H1 (cell line): Measurements from ENCODE around the gene IGSF9. TPM values are rescaled to one million over a fixed set of nuclear protein-coding genes. Genes with fewer than 3 reads are reported as not detected.

Experiments used
- CTCF ChIA-PET: fragments of 300-600 bp; sonication (Branson Sonifier 250); formaldehyde crosslinking; loops from one replicate; lab custom pipeline; 2021; ENCODE audit not compliant: partially characterized antibody; lab: Charles Lee
- POLR2A ChIA-PET: fragments of 300-600 bp; sonication (Branson Sonifier 250); formaldehyde crosslinking; loops from one replicate; lab custom pipeline; 2021; ENCODE audit warnings: inconsistent platforms; ENCODE audit not compliant: partially characterized antibody; lab: Charles Lee
- DNase-seq, 2 experiments: peaks; one replicate each; pipeline versions ENCODE4 v3.0.0 to v3.0.0-alpha.2; 2010 to 2022; ENCODE audit warnings: low spot score in 2 of 2, low read depth in 1 of 2, mixed read lengths in 1 of 2
- FAIRE-seq: peaks from 2 replicates; lab custom pipeline; 2011; peaks lifted over from hg19 to GRCh38; lab: Jason Lieb, UNC
- H2AFZ ChIP-seq: 2 replicates; pipeline ENCODE4 v1.8.1; 2012; ENCODE audit warnings: low read length, inconsistent platforms
- H2AK5ac ChIP-seq: 2 replicates; pipeline ENCODE4 v1.6.1; 2013; ENCODE audit warnings: low read depth, low read length
- H2BK120ac ChIP-seq: replicated peaks from 2 replicates; pipeline ENCODE3; 2013; ENCODE audit warnings: low read depth, low read length, inconsistent platforms
- H2BK12ac ChIP-seq: 2 replicates; pipeline ENCODE4 v1.6.1; 2013; ENCODE audit warnings: low read depth, low read length
- H2BK15ac ChIP-seq: 2 replicates; pipeline ENCODE4 v1.6.1; 2013; ENCODE audit warnings: low read length
- H2BK20ac ChIP-seq: 2 replicates; pipeline ENCODE4 v1.6.1; 2013; ENCODE audit warnings: low read length
- H2BK5ac ChIP-seq: 2 replicates; pipeline ENCODE4 v1.6.1; 2013; ENCODE audit warnings: low read depth, low read length
- H3K14ac ChIP-seq: 2 replicates; pipeline ENCODE4 v1.6.1; 2013; ENCODE audit warnings: inconsistent platforms; ENCODE audit not compliant: insufficient read length
- H3K18ac ChIP-seq: 2 replicates; pipeline ENCODE4 v1.6.1; 2013; ENCODE audit warnings: low read length; ENCODE audit errors: extremely low read depth
- H3K23ac ChIP-seq: 2 replicates; pipeline ENCODE4 v1.6.1; 2013; ENCODE audit warnings: inconsistent platforms; ENCODE audit not compliant: insufficient read length
- H3K23me2 ChIP-seq: 2 replicates; pipeline ENCODE4 v1.6.1; 2013; ENCODE audit warnings: low read depth, low read length
- H3K27ac ChIP-seq: 2 replicates; pipeline ENCODE4 v1.6.1; 2011; ENCODE audit warnings: low read depth, low read length, inconsistent platforms
- H3K27me3 ChIP-seq, 4 experiments: replicated peaks in 1 of 4; 1 replicate in 1 of 4; 2 replicates in 3 of 4; pipeline versions ENCODE4 v1.6.1 to v1.8.1; 2011 to 2013; ENCODE audit warnings: low read length in 3 of 4, mild to moderate bottlenecking in 3 of 4, inconsistent platforms in 2 of 4, mixed read lengths in 2 of 4, moderate library complexity in 1 of 4; ENCODE audit not compliant: control insufficient read depth in 3 of 4, insufficient read depth in 3 of 4; ENCODE audit errors: extremely low read depth in 1 of 4
- H3K36me3 ChIP-seq, 4 experiments: 2 replicates each; pipeline versions ENCODE4 v1.6.1 to v1.8.1; 2011 to 2013; ENCODE audit warnings: mild to moderate bottlenecking in 4 of 4, low read length in 3 of 4, moderate library complexity in 2 of 4, control low read depth in 1 of 4, inconsistent platforms in 1 of 4; ENCODE audit not compliant: insufficient read depth in 4 of 4, control insufficient read depth in 2 of 4
- H3K4ac ChIP-seq: replicated peaks from 2 replicates; pipeline ENCODE3; 2013; ENCODE audit warnings: low read length, low read depth, mixed read lengths, inconsistent platforms; ENCODE audit not compliant: insufficient read length
- H3K4me1 ChIP-seq, 4 experiments: replicated peaks in 1 of 4; 1 replicate in 1 of 4; 2 replicates in 3 of 4; pipeline versions ENCODE4 v1.6.1 to v1.8.1; 2011 to 2013; ENCODE audit warnings: low read length in 3 of 4, inconsistent platforms in 2 of 4, mixed read lengths in 1 of 4; ENCODE audit not compliant: insufficient read depth in 4 of 4, control insufficient read depth in 3 of 4
- H3K4me2 ChIP-seq, 2 experiments: 2 replicates each; pipeline versions ENCODE4 v1.6.1 to v1.8.1; 2011 to 2013; ENCODE audit warnings: low read depth in 2 of 2, low read length in 2 of 2, control low read depth in 1 of 2, inconsistent platforms in 1 of 2, mild to moderate bottlenecking in 1 of 2; ENCODE audit not compliant: insufficient read depth in 1 of 2
- H3K4me3 ChIP-seq, 4 experiments: fragments of 200-600, 300-600 bp in 1 of 4; sonication (generic), shearing (Covaris generic), sonication (Bioruptor Twin) in 1 of 4; 2 replicates each; pipeline versions ENCODE4 v1.5.1 to v1.8.1; 2011 to 2016; ENCODE audit warnings: low read length in 4 of 4, low read depth in 3 of 4, control low read depth in 2 of 4, inconsistent platforms in 2 of 4, mild to moderate bottlenecking in 2 of 4, mixed read lengths in 1 of 4, moderate library complexity in 1 of 4; ENCODE audit not compliant: insufficient read depth in 2 of 4; ENCODE audit errors: extremely low read depth in 1 of 4
- H3K56ac ChIP-seq: replicated peaks from 2 replicates; pipeline ENCODE3; 2013; ENCODE audit warnings: low read depth, mild to moderate bottlenecking, mixed read lengths, low read length, inconsistent platforms; ENCODE audit not compliant: insufficient read length
- H3K79me1 ChIP-seq: 2 replicates; pipeline ENCODE4 v1.6.1; 2013; ENCODE audit warnings: low read depth, low read length, control low read depth
- H3K79me2 ChIP-seq, 2 experiments: 2 replicates each; pipeline versions ENCODE4 v1.6.1 to v1.8.1; 2012 to 2013; ENCODE audit warnings: low read length in 2 of 2, mild to moderate bottlenecking in 2 of 2, inconsistent platforms in 1 of 2; ENCODE audit not compliant: insufficient read depth in 2 of 2, control insufficient read depth in 1 of 2
- H3K9ac ChIP-seq, 4 experiments: replicated peaks in 1 of 4; 1 replicate in 1 of 4; 2 replicates in 3 of 4; pipeline versions ENCODE4 v1.6.1 to v1.8.1; 2011 to 2013; ENCODE audit warnings: low read depth in 3 of 4, low read length in 3 of 4, control low read depth in 2 of 4, mild to moderate bottlenecking in 2 of 4, moderate library complexity in 2 of 4, inconsistent platforms in 1 of 4; ENCODE audit errors: extremely low read depth in 1 of 4
- H3K9me3 ChIP-seq, 2 experiments: 2 replicates each; pipeline versions ENCODE4 v1.6.1 to v1.8.1; 2012 to 2013; ENCODE audit warnings: mild to moderate bottlenecking in 2 of 2, moderate library complexity in 2 of 2, control low read depth in 1 of 2, inconsistent platforms in 1 of 2, low read depth in 1 of 2, low read length in 1 of 2, mixed read lengths in 1 of 2; ENCODE audit not compliant: insufficient read depth in 2 of 2
- H4K20me1 ChIP-seq, 2 experiments: replicated peaks in 1 of 2; 2 replicates each; pipeline versions ENCODE3 to v1.8.1; 2011 to 2013; ENCODE audit warnings: inconsistent platforms in 2 of 2, low read length in 2 of 2, mild to moderate bottlenecking in 1 of 2; ENCODE audit not compliant: insufficient read depth in 2 of 2, control insufficient read depth in 1 of 2
- H4K5ac ChIP-seq: 2 replicates; pipeline ENCODE4 v1.6.1; 2013; ENCODE audit warnings: low read length, low read depth, mixed read lengths, inconsistent platforms; ENCODE audit not compliant: insufficient read length
- H4K8ac ChIP-seq: 2 replicates; pipeline ENCODE4 v1.8.0; 2013; ENCODE audit warnings: mild to moderate bottlenecking, moderate library complexity, low read length, inconsistent platforms; ENCODE audit not compliant: insufficient read depth; ENCODE audit errors: extremely low read depth
- H4K91ac ChIP-seq: replicated peaks from 2 replicates; pipeline ENCODE3; 2013; ENCODE audit warnings: low read length, mixed read lengths, inconsistent platforms; ENCODE audit not compliant: insufficient read length
- BCL11A ChIP-seq, 2 experiments: IDR thresholded peaks; one replicate each; pipeline ENCODE4 v1.6.1; 2011; ENCODE audit warnings: low read depth in 2 of 2, low read length in 2 of 2, mild to moderate bottlenecking in 2 of 2
- BRCA1 ChIP-seq: IDR thresholded peaks from 2 replicates; pipeline ENCODE4 v1.6.1; 2012; ENCODE audit warnings: low read depth, low read length, improper control_type of control experiment
- CTBP2 ChIP-seq: IDR thresholded peaks from 2 replicates; pipeline ENCODE4 v1.7.0; 2011; ENCODE audit warnings: borderline replicate concordance, mild to moderate bottlenecking, moderate library complexity, mixed read lengths, low read length; ENCODE audit not compliant: insufficient read depth, insufficient read length
- HDAC6 ChIP-seq: IDR thresholded peaks from one replicate; pipeline ENCODE4 v1.7.1; 2012; ENCODE audit warnings: low read depth, mild to moderate bottlenecking, inconsistent platforms, low read length, moderate library complexity
- KDM4A ChIP-seq: IDR thresholded peaks from one replicate; pipeline ENCODE4 v1.7.1; 2012; ENCODE audit warnings: low read depth, mild to moderate bottlenecking, moderate library complexity, low read length, inconsistent platforms; ENCODE audit not compliant: severe bottlenecking
- POU5F1 ChIP-seq: IDR thresholded peaks from 2 replicates; pipeline ENCODE4 v1.6.1; 2011; ENCODE audit warnings: low read depth, mild to moderate bottlenecking, low read length, moderate library complexity
- RNF2 ChIP-seq: fragments of 200-900, 300-1000 bp; sonication (generic); IDR thresholded peaks from 2 replicates; pipeline ENCODE4 v1.7.1; 2016; ENCODE audit warnings: borderline replicate concordance, low read depth, mild to moderate bottlenecking, antibody characterized with exemption, low read length; ENCODE audit not compliant: poor library complexity, severe bottlenecking; ENCODE audit errors: missing control alignments
- SIRT6 ChIP-seq: IDR thresholded peaks from one replicate; pipeline ENCODE4 v1.7.1; 2012; ENCODE audit warnings: low read length, inconsistent platforms
- YY1 ChIP-seq: IDR thresholded peaks from 2 replicates; pipeline ENCODE4 v1.6.1; 2011; ENCODE audit warnings: low read depth, mild to moderate bottlenecking, low read length
- WGBS, 2 experiments: shearing (Covaris generic) in 1 of 2; methylation state at CpG; one replicate each; pipeline versions ENCODE4 v1.1.6 to v1.1.7; 2013 to 2015; ENCODE audit warnings: low lambda C conversion rate in 2 of 2, mixed read lengths in 2 of 2, inconsistent platforms in 1 of 2, low coverage in 1 of 2, missing lambda C conversion rate in 1 of 2; ENCODE audit not compliant: insufficient replicate concordance in 2 of 2, insufficient coverage in 1 of 2, insufficient read length in 1 of 2; ENCODE audit errors: extremely low coverage in 1 of 2, missing lambda C conversion rate in 1 of 2; 5-methylcytosine and 5-hydroxymethylcytosine counted together
- polyA plus RNA-seq, 7 experiments: library from polyadenylated mRNA; depleted of rRNA in 3 of 7; stranded (reverse) in 5 of 7; unstranded in 2 of 7; fragments of >200 nt in 5 of 7; fragments of 200-250 nt in 2 of 7; gene quantifications; 1 replicate in 5 of 7; 2 replicates in 1 of 7; 4 replicates in 1 of 7; pipeline versions ENCODE4 v1.2.1 to v1.2.3, GENCODE V29; 2011 to 2013; ENCODE audit warnings: missing spikeins in 2 of 7, mixed read lengths in 2 of 7
- total RNA-seq: library from RNA; stranded (reverse); fragmentation: NEBNext Ultra II Directional; extraction: Animal tissue kit (Norgen Biotek cat#: 25700); gene quantifications from 2 replicates; pipeline ENCODE4 v1.2.1, GENCODE V29; 2021

The IGSF9 gene
- total and polyA plus RNA-seq, 2 of the 8 experiments (the other 6 are each of a cell fraction or from before 2014, with no cell fraction given), result 10.9 to 28.1 TPM

GRCh38 chr1:159982280-159982679 lies 36.9 kb upstream of the IGSF9 start:
- CTCF ChIA-PET, result interaction anchor here (0.7 to 3.4 kb wide), 3 partner anchors 25 to 96 kb away, joined by 3 to 20 read pairs (median 3); no protein-coding TSS in a partner anchor
- 76 to 100% methylated on average over 1 to 6 of the region's 6 CpGs for WGBS, 2 experiments

More at GRCh38 chr1:159982280-159982679, 36.9 kb upstream of the IGSF9 start:
- Histone ChIP-seq H3K9ac (no peak overlapping the region), H3K79me1 (no peaks in the 10 kb centered on the region), H2BK12ac (no peak overlapping the region), H3K79me2 (no peaks in the 10 kb centered on the region), H2AFZ (no peak overlapping the region), H4K91ac (no peak overlapping the region), H2BK20ac (no peak overlapping the region), H3K27ac (no peak overlapping the region), H3K4ac (no peak overlapping the region), H3K18ac (no peak overlapping the region), H3K56ac (no peak overlapping the region), H2AK5ac (no peak overlapping the region), H2BK120ac (no peak overlapping the region), H3K23ac (no peak overlapping the region), H3K4me1 (0 out of 7 replicates have a peak, but pooled peaks cover 0 to 2% (median 0%) of the 10 kb centered on the region in 4 experiments), H3K14ac (no peak overlapping the region), H4K5ac (no peak overlapping the region), H3K23me2 (no peaks in the 10 kb centered on the region), H4K8ac (no peak overlapping the region), H3K4me2 (no peak overlapping the region), H3K9me3 (peaks cover 0 to 5% of the 10 kb centered on the region in 2 experiments; a peak in 1 of 4 replicates), H3K36me3 (no peaks in the 10 kb centered on the region), H3K4me3 (no peak overlapping the region), H2BK15ac (no peak overlapping the region), H4K20me1 (no peaks in the 10 kb centered on the region), H3K27me3 (peaks cover 0 to 2% (median 0%) of the 10 kb centered on the region in 4 experiments; a peak in 1 of 7 replicates), H2BK5ac (no peak overlapping the region)
- TF ChIP-seq BRCA1 (no peak), POU5F1 (no peak), HDAC6 (no peak), YY1 (no peak), CTBP2 (no peak), BCL11A (IDR thresholded peaks at IDR 0.05; ENCODE audit: low read depth in 2 of 2, low read length in 2 of 2) (no peak), RNF2 (no peak), SIRT6 (no peak), KDM4A (no peak)
- FAIRE-seq (no peak), DNase-seq (no peak)
- POLR2A ChIA-PET, result interaction anchor here (0.9 kb wide), 1 partner anchor 36 kb away, joined by 3 read pairs; the partner anchor contains the start of gene IGSF9
